GM12878 (cell line): ENCODE measurements around the gene JAKMIP1. TPM values are rescaled to one million over a fixed set of nuclear protein-coding genes. Genes with fewer than 3 reads are reported as not detected.

Experiments used
- ATAC-seq: fragments of 200-7000 bp; cut with Tn5 transposase; 3 replicates; pipeline ENCODE4 v1.9.1; 2020; ENCODE audit warnings: mild to moderate bottlenecking, moderate library complexity
- BruUV-seq: library from RNA; stranded (reverse); fragments of 400-500 nt; replicated peaks from 2 replicates; lab custom pipeline; 2021; lab: Mats Ljungman, UMichigan
- CTCF ChIA-PET: fragments of 300-600 bp; sonication (Branson Sonifier 250); formaldehyde crosslinking; extraction: SDS; loops from one replicate; lab custom pipeline; 2021; ENCODE audit warnings: inconsistent platforms; lab: Yijun Ruan, JAX
- POLR2A ChIA-PET: fragments of 350-600 bp; formaldehyde crosslinking; extraction: SDS; loops from one replicate; lab custom pipeline; 2021; ENCODE audit warnings: inconsistent platforms; lab: Charles Lee
- RAD21 ChIA-PET: fragments of 300-600 bp; sonication (Branson Sonifier 250); formaldehyde crosslinking; loops from one replicate; lab custom pipeline; 2023; ENCODE audit warnings: antibody characterized with exemption; ENCODE audit not compliant: unreplicated experiment; lab: Charles Lee
- SMC1A ChIA-PET: fragments of 300-600 bp; sonication (Branson Sonifier 250); formaldehyde crosslinking; loops from one replicate; lab custom pipeline; 2023; ENCODE audit not compliant: unreplicated experiment, uncharacterized antibody; lab: Charles Lee
- DNase-seq: peaks from one replicate; pipeline ENCODE4 v3.0.0-alpha.2; 2011; ENCODE audit warnings: low read depth, low spot score
- FAIRE-seq: peaks from 3 replicates; lab custom pipeline; 2011; peaks lifted over from hg19 to GRCh38; lab: Jason Lieb, UNC
- H2AFZ ChIP-seq: 2 replicates; pipeline ENCODE4 v1.6.0; 2011; ENCODE audit warnings: low read depth, low read length, control low read depth; ENCODE audit not compliant: control insufficient read depth
- H3K27ac ChIP-seq: 2 replicates; pipeline ENCODE4 v1.5.1; 2011; ENCODE audit warnings: control low read depth; ENCODE audit not compliant: control insufficient read depth, insufficient read depth
- H3K27me3 ChIP-seq, 2 experiments: replicated peaks in 1 of 2; 2 replicates each; pipeline versions ENCODE4 v1.6.0 to v1.6.1; 2011; ENCODE audit warnings: low read length in 1 of 2; ENCODE audit not compliant: control insufficient read depth in 2 of 2, insufficient read depth in 2 of 2
- H3K36me3 ChIP-seq, 2 experiments: 2 replicates each; pipeline ENCODE4 v1.5.1; 2011; ENCODE audit warnings: low read length in 1 of 2; ENCODE audit not compliant: control insufficient read depth in 2 of 2, insufficient read depth in 2 of 2
- H3K4me1 ChIP-seq: 2 replicates; pipeline ENCODE4 v1.6.1; 2011; ENCODE audit warnings: mild to moderate bottlenecking, low read length, moderate library complexity, mixed read lengths; ENCODE audit not compliant: control insufficient read depth, insufficient read depth
- H3K4me2 ChIP-seq: 2 replicates; pipeline ENCODE4 v1.6.0; 2011; ENCODE audit warnings: control low read depth; ENCODE audit not compliant: control insufficient read depth, insufficient read depth
- H3K4me3 ChIP-seq: fragments of 200-600 bp; sonication (generic); 2 replicates; pipeline ENCODE4 v1.5.1; 2016
- H3K79me2 ChIP-seq: 2 replicates; pipeline ENCODE4 v1.6.0; 2011; ENCODE audit warnings: low read length; ENCODE audit not compliant: control insufficient read depth, insufficient read depth
- H3K9ac ChIP-seq: 2 replicates; pipeline ENCODE4 v1.8.0; 2011; ENCODE audit warnings: low read length, control low read depth, mixed read lengths; ENCODE audit not compliant: control insufficient read depth, insufficient read depth
- H3K9me3 ChIP-seq: replicated peaks from 3 replicates; pipeline ENCODE4 v1.5.1; 2011; ENCODE audit warnings: mild to moderate bottlenecking, low read length; ENCODE audit not compliant: control insufficient read depth, insufficient read depth
- H4K20me1 ChIP-seq: 2 replicates; pipeline ENCODE4 v1.6.0; 2011; ENCODE audit not compliant: control insufficient read depth, insufficient read depth
- EGR1 ChIP-seq, 2 experiments: IDR thresholded peaks; 1 replicate in 1 of 2; 2 replicates in 1 of 2; pipeline ENCODE4 v1.6.1; 2011 to 2012; ENCODE audit warnings: low read depth in 2 of 2, low read length in 2 of 2, borderline replicate concordance in 1 of 2, mild to moderate bottlenecking in 1 of 2, moderate library complexity in 1 of 2
- FOXM1 ChIP-seq: IDR thresholded peaks from 2 replicates; pipeline ENCODE4 v1.6.1; 2012; ENCODE audit warnings: low read depth, mild to moderate bottlenecking, inconsistent platforms, low read length, moderate library complexity
- MTA2 ChIP-seq: fragments of 450-650 bp; IDR thresholded peaks from 2 replicates; pipeline ENCODE4 v1.6.1; 2016; ENCODE audit warnings: low read depth, mild to moderate bottlenecking, moderate library complexity
- NR2C2 ChIP-seq: IDR thresholded peaks from 2 replicates; pipeline ENCODE4 v1.6.1; 2011; ENCODE audit warnings: borderline replicate concordance, low read depth; ENCODE audit not compliant: control insufficient read depth, insufficient read length
- RB1 ChIP-seq: fragments of 450-650 bp; formaldehyde crosslinking; IDR thresholded peaks from 2 replicates; pipeline ENCODE4 v1.6.1; 2017; ENCODE audit warnings: mild to moderate bottlenecking, borderline replicate concordance
- TCF12 ChIP-seq: IDR thresholded peaks from 2 replicates; pipeline ENCODE4 v1.6.1; 2011; ENCODE audit warnings: low read depth, mild to moderate bottlenecking, low read length
- WGBS: methylation state at CpG from one replicate; pipeline ENCODE4 v1.1.6; 2016; ENCODE audit warnings: low lambda C conversion rate; ENCODE audit not compliant: insufficient replicate concordance, insufficient coverage; ENCODE audit errors: missing lambda C conversion rate; 5-methylcytosine and 5-hydroxymethylcytosine counted together
- in situ Hi-C: fragments of 300-500 bp; cut with MboI; formaldehyde crosslinking; loops from 9 replicates; pipeline ENCODE4 v1.14.3; 2018; ENCODE audit warnings: mixed read lengths
- intact Hi-C: fragments of 100-400 bp; cut with micrococcal nuclease; formaldehyde crosslinking; loops from one replicate; pipeline ENCODE4 v1.14.2; 2022; ENCODE audit not compliant: unreplicated experiment
- polyA plus RNA-seq, 11 experiments: library from polyadenylated mRNA; depleted of rRNA in 4 of 11; unstranded in 6 of 11; stranded (reverse) in 5 of 11; fragments of >200 nt; fragmentation: Nextera tagmentation in 4 of 11; fragmentation: Illumina TruSeq in 1 of 11; extraction: Ambion mirVana in 4 of 11; extraction: Trizol in 1 of 11; gene quantifications; 1 replicate in 1 of 11; 2 replicates in 10 of 11; pipeline versions ENCODE4 v1.2.1 to v1.2.3, GENCODE V29; 2011 to 2016; ENCODE audit warnings: inconsistent platforms in 2 of 11, missing spikeins in 2 of 11, low read depth in 1 of 11
- total RNA-seq, 4 experiments: library from RNA; depleted of rRNA in 3 of 4; stranded (reverse); fragments of >200 nt in 3 of 4; fragmentation: Illumina TruSeq in 1 of 4; extraction: Trizol in 1 of 4; gene quantifications; 2 replicates each; pipeline versions ENCODE4 v1.2.1 to v1.2.3, GENCODE V29; 2013 to 2021
- TF ChIP-seq, protein P1 (sequence below): fragments of 450-650 bp; IDR thresholded peaks from 2 replicates; pipeline ENCODE4 v1.6.1; 2017; ENCODE audit warnings: antibody characterized with exemption, mild to moderate bottlenecking, moderate library complexity

Gene JAKMIP1
- total and polyA plus RNA-seq, 10 of the 15 experiments (the other 5 are each of a cell fraction or from before 2014, with no cell fraction given): 0.52 to 16.7 (median 12.3) TPM

- intact Hi-C loops: no loop called here
- no peak overlapping the region for H2AFZ ChIP-seq
- H3K9ac ChIP-seq: no peak overlapping the region
- no peaks in the 10 kb centered on the region for H4K20me1 ChIP-seq
- 25% methylated on average over 21 of the region's 21 CpGs for WGBS
- H3K27ac ChIP-seq: no peak overlapping the region
- RAD21 ChIA-PET: no interaction called here
- no TSS peak for BruUV-seq
- SMC1A ChIA-PET: no interaction called here
- peaks cover 11% of the 10 kb centered on the region for H3K4me1 ChIP-seq
- DNase-seq: no peak
- no peaks in the 10 kb centered on the region for H3K79me2 ChIP-seq
- H3K36me3 ChIP-seq: no peaks in the 10 kb centered on the region
- H3K4me3 ChIP-seq: no peak overlapping the region
- no peaks in the 10 kb centered on the region; a peak in 2 of 4 replicates for H3K27me3 ChIP-seq
- no peak for TF ChIP-seq RB1
- no peak for TF ChIP-seq NR2C2
- TF ChIP-seq, protein P1, sequence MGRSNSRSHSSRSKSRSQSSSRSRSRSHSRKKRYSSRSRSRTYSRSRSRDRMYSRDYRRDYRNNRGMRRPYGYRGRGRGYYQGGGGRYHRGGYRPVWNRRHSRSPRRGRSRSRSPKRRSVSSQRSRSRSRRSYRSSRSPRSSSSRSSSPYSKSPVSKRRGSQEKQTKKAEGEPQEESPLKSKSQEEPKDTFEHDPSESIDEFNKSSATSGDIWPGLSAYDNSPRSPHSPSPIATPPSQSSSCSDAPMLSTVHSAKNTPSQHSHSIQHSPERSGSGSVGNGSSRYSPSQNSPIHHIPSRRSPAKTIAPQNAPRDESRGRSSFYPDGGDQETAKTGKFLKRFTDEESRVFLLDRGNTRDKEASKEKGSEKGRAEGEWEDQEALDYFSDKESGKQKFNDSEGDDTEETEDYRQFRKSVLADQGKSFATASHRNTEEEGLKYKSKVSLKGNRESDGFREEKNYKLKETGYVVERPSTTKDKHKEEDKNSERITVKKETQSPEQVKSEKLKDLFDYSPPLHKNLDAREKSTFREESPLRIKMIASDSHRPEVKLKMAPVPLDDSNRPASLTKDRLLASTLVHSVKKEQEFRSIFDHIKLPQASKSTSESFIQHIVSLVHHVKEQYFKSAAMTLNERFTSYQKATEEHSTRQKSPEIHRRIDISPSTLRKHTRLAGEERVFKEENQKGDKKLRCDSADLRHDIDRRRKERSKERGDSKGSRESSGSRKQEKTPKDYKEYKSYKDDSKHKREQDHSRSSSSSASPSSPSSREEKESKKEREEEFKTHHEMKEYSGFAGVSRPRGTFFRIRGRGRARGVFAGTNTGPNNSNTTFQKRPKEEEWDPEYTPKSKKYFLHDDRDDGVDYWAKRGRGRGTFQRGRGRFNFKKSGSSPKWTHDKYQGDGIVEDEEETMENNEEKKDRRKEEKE: no peak
- no peak for TF ChIP-seq EGR1 (IDR thresholded peaks at IDR 0.05; ENCODE audit: borderline replicate concordance in 1 of 2, low read depth in 2 of 2, low read length in 2 of 2)
- TF ChIP-seq MTA2: no peak
- TF ChIP-seq TCF12: no peak
- no peak for TF ChIP-seq FOXM1
- no peak for FAIRE-seq
- POLR2A ChIA-PET: no interaction called here
- no peak for ATAC-seq
- peak overlapping the region; percentile 19; the same call in 1 of the 2 replicates for H3K4me2 ChIP-seq
- in situ Hi-C loops: no loop called here
- CTCF ChIA-PET: no interaction called here
- H3K9me3 ChIP-seq: no peaks in the 10 kb centered on the region
These were observed 157.9 kb downstream of the JAKMIP1 start for GRCh38 chr4:6042293-6043063.
